HG02943 (cell line): ENCODE measurements around the gene ATP9B.
"Not testable (repeated sequence)": the region's sequence is repeated elsewhere in the genome, so short reads cannot be mapped to it uniquely, and the experiment has no call there.

Experiments used
- ATAC-seq: cut with Tn5 transposase; IDR thresholded peaks from one replicate; pipeline ENCODE4 v1.9.1; 2021; ENCODE audit warnings: mild to moderate bottlenecking, low read depth, moderate library complexity; ENCODE audit not compliant: unreplicated experiment

Gene ATP9B

GRCh38 chr18:79222790-79223189 is 153.6 kb downstream of the ATP9B start:
- ATAC-seq: no peak

- no peak for ATAC-seq
Observed at GRCh38 chr18:79223431-79223830, 154.2 kb downstream of the ATP9B start.

GRCh38 chr18:79224381-79224780 is 155.2 kb downstream of the ATP9B start:
- no peak for ATAC-seq

- no peak for ATAC-seq
Observed at GRCh38 chr18:79227621-79228020, 158.4 kb downstream of the ATP9B start.

- ATAC-seq: no peak
Observed at GRCh38 chr18:79229431-79229830, 160.2 kb downstream of the ATP9B start.

GRCh38 chr18:79234438-79234837 is 165.2 kb downstream of the ATP9B start:
- ATAC-seq: no peak

GRCh38 chr18:79239631-79240030 is 170.4 kb downstream of the ATP9B start:
- no peak for ATAC-seq

GRCh38 chr18:79241755-79242154 is 172.6 kb downstream of the ATP9B start:
- no peak for ATAC-seq

GRCh38 chr18:79242246-79242645 is 173.1 kb downstream of the ATP9B start:
- ATAC-seq: no peak

GRCh38 chr18:79245517-79246001 is 176.4 kb downstream of the ATP9B start:
- ATAC-seq: no peak

GRCh38 chr18:79246309-79247108 is 177.3 kb downstream of the ATP9B start:
- peak; percentile 91 for ATAC-seq

GRCh38 chr18:79248495-79249060 is 179.4 kb downstream of the ATP9B start:
- no peak for ATAC-seq

- ATAC-seq: no peak
Observed at GRCh38 chr18:79250301-79250981, 181.2 kb downstream of the ATP9B start.

GRCh38 chr18:79251021-79251420 is 181.8 kb downstream of the ATP9B start:
- no peak for ATAC-seq

GRCh38 chr18:79252904-79253633 is 183.9 kb downstream of the ATP9B start:
- no peak for ATAC-seq

GRCh38 chr18:79257480-79257879 is 188.3 kb downstream of the ATP9B start:
- no peak for ATAC-seq

- no peak for ATAC-seq
Observed at GRCh38 chr18:79258447-79258846, 189.3 kb downstream of the ATP9B start.

GRCh38 chr18:79259218-79259617 is 190.0 kb downstream of the ATP9B start:
- no peak for ATAC-seq

GRCh38 chr18:79260023-79260422 is 190.8 kb downstream of the ATP9B start:
- no peak for ATAC-seq

GRCh38 chr18:79260510-79260909 is 191.3 kb downstream of the ATP9B start:
- ATAC-seq: no peak

GRCh38 chr18:79265068-79265467 is 195.9 kb downstream of the ATP9B start:
- ATAC-seq: not testable (repeated sequence)
